Body of pancreas (tissue), 4 donors: Measurements from ENCODE around the gene BEGAIN.

Source experiments
- CTCF ChIP-seq, 7 experiments: fragments of 450-650 bp in 4 of 7; fragments of 200-600 bp in 3 of 7; sonication (generic) in 3 of 7; IDR thresholded peaks; one replicate each; pipeline ENCODE4 v1.5.1; 2016 to 2019; ENCODE audit warnings: antibody characterized with exemption in 7 of 7
- POLR2A ChIP-seq, 3 donors: fragments of 450-650 bp; IDR thresholded peaks; one replicate each; pipeline ENCODE4 v1.6.1; 2016; ENCODE audit warnings: antibody characterized with exemption in 3 of 3, mild to moderate bottlenecking in 2 of 3

DNA sequence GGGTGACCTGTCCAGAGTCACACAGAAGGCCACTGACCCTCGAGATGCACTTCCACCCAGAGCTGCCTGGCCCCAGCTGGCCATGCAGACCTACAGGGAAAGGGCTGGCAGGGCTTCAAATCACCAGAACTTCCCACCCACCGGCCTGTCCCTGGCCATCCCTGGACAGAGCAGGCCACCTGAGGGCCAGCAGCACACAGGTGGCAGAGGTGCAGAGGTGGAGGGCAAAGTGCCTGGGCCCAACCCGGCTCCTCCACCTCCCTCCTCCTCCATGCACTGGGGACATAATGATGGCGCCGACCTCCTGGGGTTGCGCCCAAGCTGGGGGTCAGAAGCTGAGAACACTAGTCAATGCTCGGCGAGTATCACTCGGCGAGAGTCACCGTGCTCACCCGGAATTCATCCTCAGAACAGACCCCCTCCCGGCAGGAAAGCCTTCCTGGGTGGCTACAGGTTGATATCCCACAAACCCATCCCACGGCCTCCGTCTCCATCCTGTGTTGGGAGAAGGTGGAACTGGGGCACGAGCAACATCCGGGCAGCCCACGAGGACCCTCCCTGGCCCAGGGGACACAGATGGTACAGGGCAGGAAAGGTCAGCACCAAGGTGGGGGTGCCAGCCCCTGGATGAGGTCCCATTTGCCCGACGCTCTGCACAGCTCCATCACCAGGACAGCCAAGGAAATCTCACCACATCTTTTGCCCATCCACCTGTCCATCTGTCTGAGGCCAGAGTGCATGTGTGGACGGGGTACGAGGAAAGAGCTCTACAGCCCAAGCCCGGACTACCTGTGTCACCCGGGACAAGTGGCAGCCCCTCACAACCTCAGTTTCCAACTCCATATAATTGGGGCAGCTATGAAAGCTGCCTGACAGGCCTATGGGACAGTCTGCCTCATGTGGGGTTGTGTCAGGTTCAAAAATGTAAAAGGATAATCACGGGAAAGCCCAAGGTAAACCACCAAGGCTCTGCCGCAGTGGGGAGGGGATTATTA is 10.8 kb downstream of the BEGAIN start:
- TF ChIP-seq CTCF (IDR thresholded peaks at IDR 0.05) (no peak), POLR2A (IDR thresholded peaks at IDR 0.05) (no peak)
